Endothelial cell of umbilical vein (primary cell): ENCODE data around the gene ZNF320.

Experiments used
- CTCF ChIP-seq, 2 donors: IDR thresholded peaks; 1 replicate in 1 of 2; 2 replicates in 1 of 2; pipeline ENCODE4 v1.5.1; 2011; ENCODE audit warnings: low read length in 2 of 2, mild to moderate bottlenecking in 2 of 2, moderate library complexity in 2 of 2, control low read depth in 1 of 2, inconsistent platforms in 1 of 2, low read depth in 1 of 2; ENCODE audit not compliant: insufficient read depth in 1 of 2; ENCODE audit errors: extremely low read depth in 1 of 2
- EZH2 ChIP-seq: IDR thresholded peaks from 2 replicates; pipeline ENCODE4 v1.6.1; 2012; ENCODE audit warnings: borderline replicate concordance, low read depth, mild to moderate bottlenecking, moderate library complexity, low read length, inconsistent platforms; ENCODE audit not compliant: severe bottlenecking
- FOS ChIP-seq: IDR thresholded peaks from 2 replicates; pipeline ENCODE4 v1.6.1; 2011; ENCODE audit warnings: mild to moderate bottlenecking, low read length, moderate library complexity, borderline replicate concordance; ENCODE audit not compliant: insufficient read depth
- GATA2 ChIP-seq: IDR thresholded peaks from 2 replicates; pipeline ENCODE4 v1.7.0; 2011; ENCODE audit warnings: low read depth, mild to moderate bottlenecking, moderate library complexity, mixed read lengths, low read length; ENCODE audit not compliant: insufficient read length, insufficient read depth
- JUN ChIP-seq: IDR thresholded peaks from 2 replicates; pipeline ENCODE4 v1.6.1; 2011; ENCODE audit warnings: borderline replicate concordance, low read depth; ENCODE audit not compliant: insufficient read length, insufficient read depth
- MAX ChIP-seq: IDR thresholded peaks from 2 replicates; pipeline ENCODE4 v1.6.1; 2011; ENCODE audit not compliant: insufficient read depth, insufficient read length
- MYC ChIP-seq: IDR thresholded peaks from one replicate; pipeline ENCODE4 v1.6.1; 2011; ENCODE audit warnings: mild to moderate bottlenecking, low read depth, low read length
- POLR2A ChIP-seq: IDR thresholded peaks from 2 replicates; pipeline ENCODE4 v1.6.1; 2012; ENCODE audit warnings: low read depth, mild to moderate bottlenecking, control low read depth, low read length
- POLR2AphosphoS5 ChIP-seq: IDR thresholded peaks from 2 replicates; pipeline ENCODE4 v1.6.1; 2012; ENCODE audit warnings: low read depth, mild to moderate bottlenecking, control low read depth, low read length, moderate library complexity; ENCODE audit not compliant: insufficient read depth

DNA sequence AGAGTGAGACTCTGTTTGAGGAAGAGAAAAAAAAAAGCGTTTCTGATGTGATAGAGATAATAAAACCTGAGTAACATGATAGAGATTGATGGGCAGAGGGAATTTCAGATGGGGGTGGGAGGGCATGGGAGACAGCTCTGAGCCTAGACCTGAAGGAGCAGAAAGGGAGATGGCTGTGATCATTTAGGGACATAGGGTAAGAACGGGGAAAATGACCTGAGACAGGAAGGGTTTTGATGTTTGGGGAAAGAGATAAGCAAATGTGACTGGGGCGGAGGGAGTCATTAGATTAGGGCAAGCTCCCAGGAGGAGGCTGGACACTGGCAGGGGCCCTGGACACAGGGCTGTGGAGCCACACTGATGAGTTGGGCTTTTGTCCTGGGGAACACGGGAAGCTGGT lies 6.1 kb downstream of the ZNF320 start:
- TF ChIP-seq POLR2A (no peak), CTCF (IDR thresholded peaks at IDR 0.05; ENCODE audit: extremely low read depth in 1 of 2, insufficient read depth in 1 of 2, low read depth in 1 of 2, low read length in 2 of 2) (no peak), POLR2AphosphoS5 (no peak), JUN (no peak), MAX (no peak), EZH2 (no peak), FOS (no peak), MYC (no peak), GATA2 (no peak)
